ENCODE measurements around the gene RAD51B. TPM values are rescaled to one million over a fixed set of nuclear protein-coding genes. Genes with fewer than 3 reads are reported as not detected.
"Not testable (repeated sequence)": the region's sequence is repeated elsewhere in the genome, so short reads cannot be mapped to it uniquely, and the experiment has no call there.

RAD51B gene
- total RNA-seq, 3 donors from 2014 or later, result 10.6 to 77.6 (median 33.8) TPM

GRCh38 chr14:68094158-68094557 lies 274.6 kb downstream of the RAD51B start:
- H3K36me3 ChIP-seq, result no peaks in the 10 kb centered on the region
- H3K27ac ChIP-seq, result no peak overlapping the region
- DNase-seq (ENCODE audit: low spot score in 2 of 2), result no peak
- intact Hi-C loops (cut with DNase I; ENCODE audit: low total_unique reads), result loop anchor here (10.0 kb wide), 1 partner anchor 1421 kb away; no protein-coding TSS in a partner anchor
- H3K4me1 ChIP-seq, result no peaks in the 10 kb centered on the region
- no peak overlapping the region for H3K4me3 ChIP-seq
- H3K9me3 ChIP-seq, result no peaks in the 10 kb centered on the region
- TF ChIP-seq POLR2AphosphoS5 (IDR thresholded peaks at IDR 0.05), result no peak
- TF ChIP-seq POLR2A (IDR thresholded peaks at IDR 0.05), result no peak
- no peak for TF ChIP-seq CTCF (IDR thresholded peaks at IDR 0.05)
- H3K27me3 ChIP-seq, result no peaks in the 10 kb centered on the region

- H3K9me3 ChIP-seq, result no peaks in the 10 kb centered on the region
- no peak for DNase-seq (ENCODE audit: low spot score in 2 of 2)
- no peak overlapping the region for H3K4me3 ChIP-seq
- no peak overlapping the region for H3K27ac ChIP-seq
- no peaks in the 10 kb centered on the region for H3K36me3 ChIP-seq
- intact Hi-C loops (cut with DNase I; ENCODE audit: low total_unique reads), result loop anchor here (10.0 kb wide), 1 partner anchor 1420 kb away; no protein-coding TSS in a partner anchor
- TF ChIP-seq CTCF (IDR thresholded peaks at IDR 0.05), result no peak
- TF ChIP-seq POLR2A (IDR thresholded peaks at IDR 0.05), result no peak
- no peak for TF ChIP-seq POLR2AphosphoS5 (IDR thresholded peaks at IDR 0.05)
- H3K27me3 ChIP-seq, result no peaks in the 10 kb centered on the region
- no peaks in the 10 kb centered on the region for H3K4me1 ChIP-seq
Observed at GRCh38 chr14:68094752-68095151, 275.2 kb downstream of the RAD51B start.

GRCh38 chr14:68097727-68098126 lies 278.1 kb downstream of the RAD51B start:
- Histone ChIP-seq H3K9me3 (peaks cover 16 to 19% of the 10 kb centered on the region in 2 donors), H3K4me1 (no peaks in the 10 kb centered on the region), H3K27me3 (no peaks in the 10 kb centered on the region), H3K36me3 (no peaks in the 10 kb centered on the region), H3K4me3 (no peak overlapping the region), H3K27ac (no peak overlapping the region)
- DNase-seq (ENCODE audit: low spot score in 2 of 2), result no peak
- TF ChIP-seq POLR2A (IDR thresholded peaks at IDR 0.05), result no peak
- no peak for TF ChIP-seq CTCF (IDR thresholded peaks at IDR 0.05)
- no peak for TF ChIP-seq POLR2AphosphoS5 (IDR thresholded peaks at IDR 0.05)
- intact Hi-C loops (cut with DNase I; ENCODE audit: low total_unique reads), result loop anchor here (10.0 kb wide), 1 partner anchor 1417 kb away; no protein-coding TSS in a partner anchor

GRCh38 chr14:68098834-68099233 lies 279.3 kb downstream of the RAD51B start:
- Histone ChIP-seq H3K4me1 (no peaks in the 10 kb centered on the region), H3K4me3 (no peak overlapping the region), H3K27me3 (no peaks in the 10 kb centered on the region), H3K27ac (no peak overlapping the region), H3K9me3 (peaks cover 16 to 20% of the 10 kb centered on the region in 2 donors), H3K36me3 (no peaks in the 10 kb centered on the region)
- TF ChIP-seq POLR2AphosphoS5 (IDR thresholded peaks at IDR 0.05) (no peak), CTCF (IDR thresholded peaks at IDR 0.05) (no peak), POLR2A (IDR thresholded peaks at IDR 0.05) (no peak)
- DNase-seq (ENCODE audit: low spot score in 2 of 2), result no peak
- intact Hi-C loops (cut with DNase I; ENCODE audit: low total_unique reads), result loop anchor here (10.0 kb wide), 1 partner anchor 1416 kb away; no protein-coding TSS in a partner anchor

- intact Hi-C loops (cut with DNase I; ENCODE audit: low total_unique reads), result loop anchor here (10.0 kb wide), 1 partner anchor 1415 kb away; no protein-coding TSS in a partner anchor
- Histone ChIP-seq H3K36me3 (no peaks in the 10 kb centered on the region), H3K27ac (no peak overlapping the region), H3K4me3 (no peak overlapping the region), H3K4me1 (no peaks in the 10 kb centered on the region), H3K9me3 (peaks cover 16 to 20% of the 10 kb centered on the region in 2 donors), H3K27me3 (no peaks in the 10 kb centered on the region)
- DNase-seq (ENCODE audit: low spot score in 2 of 2), result no peak
- TF ChIP-seq CTCF (IDR thresholded peaks at IDR 0.05) (no peak), POLR2A (IDR thresholded peaks at IDR 0.05) (no peak), POLR2AphosphoS5 (IDR thresholded peaks at IDR 0.05) (no peak)
Observed at GRCh38 chr14:68099495-68100045, 280.0 kb downstream of the RAD51B start.

GRCh38 chr14:68101715-68102301 lies 282.2 kb downstream of the RAD51B start:
- DNase-seq (ENCODE audit: low spot score in 2 of 2); intact Hi-C loops (cut with DNase I; ENCODE audit: low total_unique reads); H3K4me1 ChIP-seq; H3K36me3 ChIP-seq; H3K27ac ChIP-seq; H3K4me3 ChIP-seq; H3K27me3 ChIP-seq: not testable (repeated sequence)
- H3K9me3 ChIP-seq, result peaks cover 16 to 20% of the 10 kb centered on the region in 2 donors
